HuH-7 (cell line): ENCODE data around the gene CASP7.
"Not testable (repeated sequence)": the region's sequence is repeated elsewhere in the genome, so short reads cannot be mapped to it uniquely, and the experiment has no call there.

Experiments
- DNase-seq: peaks from one replicate; pipeline ENCODE4 v3.0.0; 2011; ENCODE audit warnings: low spot score

Gene CASP7

GRCh38 chr10:113679463-113680189, at the start of gene CASP7:
TSS of gene CASP7 (plus strand) at chr10:113679912. CDS start at chr10:113697494, 17,582 bp downstream.
- DNase-seq, result peak; percentile 86

DNA sequence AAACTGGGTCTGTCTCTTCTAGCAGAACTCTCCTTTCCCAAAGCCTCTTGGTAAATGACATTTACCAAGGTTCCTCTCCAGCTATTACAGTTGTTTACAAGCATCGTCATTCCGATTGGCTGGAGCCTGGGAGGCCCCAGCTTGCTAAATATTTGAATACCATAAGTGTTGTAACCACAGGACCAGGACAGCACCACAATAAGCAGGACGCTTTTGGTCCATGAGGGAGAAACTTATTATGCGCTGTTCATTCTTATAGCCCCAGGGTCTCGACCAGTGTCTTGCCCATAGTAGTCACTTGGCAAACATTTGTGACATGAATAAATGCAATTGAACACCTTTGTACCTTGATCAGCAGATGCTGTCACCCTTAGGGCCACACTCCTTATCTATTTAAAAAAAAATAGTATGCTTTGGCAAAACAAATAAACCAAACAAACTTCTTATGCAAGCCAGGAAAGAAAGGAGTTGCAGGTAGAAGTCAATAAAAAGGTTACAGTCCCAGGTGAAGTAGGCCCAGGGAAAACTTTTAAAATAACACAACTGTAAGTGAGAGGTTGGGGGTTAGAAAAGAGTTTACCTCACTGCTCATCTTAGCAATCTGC, 48.7 kb upstream of the CASP7 start:
- peak; percentile 34 for DNase-seq

GRCh38 chr10:113631684-113632367, 47.9 kb upstream of the CASP7 start:
- no peak for DNase-seq

- DNase-seq, result no peak
Observed at GRCh38 chr10:113639966-113640365, 39.7 kb upstream of the CASP7 start.

- DNase-seq, result no peak
Observed at GRCh38 chr10:113641702-113642101, 38.0 kb upstream of the CASP7 start.

DNA sequence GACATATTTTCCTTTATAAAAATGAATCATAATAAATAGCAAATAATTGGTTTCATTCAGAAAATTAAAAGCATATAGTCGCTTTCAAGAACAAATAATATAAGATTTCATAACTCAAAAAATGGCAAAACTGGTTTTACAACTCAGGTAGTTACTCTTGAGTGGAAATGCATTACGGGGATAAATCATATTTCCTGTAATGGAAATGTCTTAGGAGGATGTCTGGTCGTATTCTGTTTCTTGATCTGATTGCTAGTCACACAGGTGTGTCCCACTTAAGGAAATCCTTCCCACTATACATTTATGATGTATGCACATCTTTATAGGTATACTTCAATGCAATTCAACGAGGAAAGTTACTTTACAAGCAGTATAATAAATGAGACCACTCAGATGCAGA, 36.5 kb upstream of the CASP7 start:
- no peak for DNase-seq

GRCh38 chr10:113644185-113645120, 35.3 kb upstream of the CASP7 start:
- no peak for DNase-seq

GRCh38 chr10:113646336-113647201, 33.1 kb upstream of the CASP7 start:
- DNase-seq, result no peak

GRCh38 chr10:113647812-113648211, 31.9 kb upstream of the CASP7 start:
- no peak for DNase-seq

- no peak for DNase-seq
Observed at GRCh38 chr10:113648478-113648877, 31.2 kb upstream of the CASP7 start.

- DNase-seq, result no peak
Observed at GRCh38 chr10:113650172-113650571, 29.5 kb upstream of the CASP7 start.

GRCh38 chr10:113651021-113651420, 28.7 kb upstream of the CASP7 start:
- no peak for DNase-seq

- DNase-seq, result no peak
Observed at GRCh38 chr10:113651898-113652297, 27.8 kb upstream of the CASP7 start.

DNA sequence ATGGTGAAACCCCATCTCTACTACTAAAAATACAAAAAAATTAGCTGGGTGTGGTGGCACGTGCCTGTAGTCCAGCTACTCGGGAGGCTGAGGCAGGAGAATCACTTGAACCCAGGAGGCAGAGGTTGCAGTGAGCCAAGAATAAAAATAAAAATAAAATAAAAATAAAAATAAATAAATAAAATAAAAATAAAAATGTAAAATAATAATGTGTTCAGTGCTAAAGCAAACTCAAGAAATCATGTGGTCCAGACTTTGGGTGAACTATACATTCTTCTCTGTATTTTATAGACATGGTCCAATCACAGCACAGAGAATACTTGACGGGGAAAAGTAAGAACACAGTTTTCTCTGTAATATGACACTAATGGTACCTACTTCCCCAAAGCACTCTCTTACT, 27.3 kb upstream of the CASP7 start:
- DNase-seq, result not testable (repeated sequence)

DNA sequence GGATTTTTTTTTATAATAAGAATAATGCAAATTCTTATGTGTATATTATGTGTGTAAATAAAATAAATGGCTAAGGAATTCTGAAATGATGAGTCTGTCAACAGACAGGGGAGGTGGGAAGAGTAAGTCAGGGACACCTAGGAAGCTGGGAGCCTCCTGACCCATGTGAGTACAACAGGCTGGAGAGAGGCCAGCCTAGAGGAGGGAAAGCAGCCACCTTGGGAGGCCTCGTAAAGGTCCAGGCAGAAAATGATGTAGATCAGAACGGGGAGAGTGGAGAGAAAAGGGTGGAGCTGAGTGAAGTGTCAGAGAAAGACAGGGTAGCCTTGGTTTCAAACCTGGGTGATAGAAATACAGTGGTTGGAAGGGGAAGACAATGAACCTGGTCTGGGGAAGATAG, 22.8 kb upstream of the CASP7 start:
- no peak for DNase-seq

DNA sequence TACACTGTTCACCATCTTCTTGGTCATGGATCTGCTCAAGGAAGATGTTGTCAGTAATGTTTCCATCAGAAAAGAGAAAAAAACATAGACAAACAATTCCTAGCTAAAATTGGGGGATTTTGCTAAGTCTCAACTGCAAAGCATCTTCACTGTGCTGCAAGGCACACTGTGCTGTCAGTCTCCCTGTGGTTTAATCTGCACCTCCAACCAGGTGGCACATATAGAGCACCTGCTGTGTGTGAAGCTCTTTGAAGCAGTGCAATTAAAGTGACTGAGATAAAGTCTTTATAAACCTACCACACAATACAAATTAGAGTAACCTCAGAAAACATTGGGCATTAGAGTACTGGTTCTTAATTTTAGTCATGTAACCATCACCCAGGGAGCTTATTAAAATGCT, 22.2 kb upstream of the CASP7 start:
- DNase-seq, result no peak

- no peak for DNase-seq
Observed at GRCh38 chr10:113661332-113661731, 18.4 kb upstream of the CASP7 start.

- DNase-seq, result no peak
Observed at GRCh38 chr10:113663142-113663541, 16.6 kb upstream of the CASP7 start.

- no peak for DNase-seq
Observed at GRCh38 chr10:113663908-113664307, 15.8 kb upstream of the CASP7 start, which contains the start of gene NRAP. TSS of gene NRAP (minus strand) at chr10:113664041. CDS start at chr10:113663882, 159 bp downstream.

- DNase-seq, result no peak
Observed at GRCh38 chr10:113665352-113665751, 14.4 kb upstream of the CASP7 start.

DNA sequence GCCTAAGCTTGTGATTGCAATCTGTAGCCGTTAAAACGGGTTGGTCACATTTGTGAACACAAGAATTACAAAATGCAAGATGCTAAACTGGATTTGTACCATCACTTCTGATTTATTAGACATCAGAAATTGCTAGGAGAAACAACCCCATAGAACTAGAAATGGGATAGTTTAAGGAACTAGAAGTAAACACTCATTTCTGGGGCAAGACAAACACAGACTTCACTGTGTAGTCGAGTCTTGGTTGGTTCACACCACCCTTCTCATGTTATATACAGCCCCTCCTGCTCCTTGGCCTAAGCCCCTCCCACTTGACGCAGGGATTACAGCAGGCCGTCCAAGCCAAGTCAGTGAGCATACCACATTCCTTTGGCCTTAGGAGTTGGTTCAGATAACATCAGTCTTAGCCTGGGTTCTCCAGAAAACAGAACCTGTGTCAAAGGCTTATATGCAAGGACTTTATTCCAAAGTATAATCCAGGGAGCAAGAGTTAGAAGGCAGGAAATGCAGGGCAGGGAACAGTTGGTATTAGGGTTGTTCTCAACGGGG, 13.8 kb upstream of the CASP7 start:
- no peak for DNase-seq
